ENCODE results near the gene LYRM2.

DNA sequence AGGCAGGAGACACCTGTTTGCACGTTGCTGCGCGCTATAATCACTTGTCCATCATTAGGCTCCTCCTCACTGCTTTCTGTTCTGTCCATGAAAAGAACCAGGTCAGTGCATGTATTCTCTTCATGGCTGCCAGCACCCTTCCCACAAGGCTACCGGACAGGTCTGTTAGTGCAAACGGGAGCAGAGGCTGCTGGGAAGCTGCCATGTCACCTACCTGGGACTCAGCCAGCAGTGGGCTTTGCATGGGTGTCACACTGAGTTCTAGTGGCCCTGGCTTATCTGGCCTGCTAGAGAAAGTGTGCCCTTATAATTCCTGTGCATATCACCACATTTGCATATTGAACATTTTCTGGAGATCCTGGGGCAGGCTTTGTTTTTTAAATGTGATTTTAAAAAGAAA, 24.8 kb downstream of the LYRM2 start:
- TF ChIP-seq POLR2A (IDR thresholded peaks at IDR 0.05; ENCODE audit: low read depth, low read length) (no peak), TAF1 (IDR thresholded peaks at IDR 0.05; ENCODE audit: low read depth, low read length) (no peak), POLR2AphosphoS5 (IDR thresholded peaks at IDR 0.05; ENCODE audit: low read depth, low read length) (no peak), SPI1 (IDR thresholded peaks at IDR 0.05; ENCODE audit: low read depth, low read length) (no peak), POU2F2 (IDR thresholded peaks at IDR 0.05; ENCODE audit: low read depth, low read length) (no peak), PAX5 (IDR thresholded peaks at IDR 0.05; ENCODE audit: insufficient read depth, low read length, severe bottlenecking) (no peak)

All from GM12891 (cell line).